ENCODE data around the gene MACROH2A2.

- TF ChIP-seq, protein P1, sequence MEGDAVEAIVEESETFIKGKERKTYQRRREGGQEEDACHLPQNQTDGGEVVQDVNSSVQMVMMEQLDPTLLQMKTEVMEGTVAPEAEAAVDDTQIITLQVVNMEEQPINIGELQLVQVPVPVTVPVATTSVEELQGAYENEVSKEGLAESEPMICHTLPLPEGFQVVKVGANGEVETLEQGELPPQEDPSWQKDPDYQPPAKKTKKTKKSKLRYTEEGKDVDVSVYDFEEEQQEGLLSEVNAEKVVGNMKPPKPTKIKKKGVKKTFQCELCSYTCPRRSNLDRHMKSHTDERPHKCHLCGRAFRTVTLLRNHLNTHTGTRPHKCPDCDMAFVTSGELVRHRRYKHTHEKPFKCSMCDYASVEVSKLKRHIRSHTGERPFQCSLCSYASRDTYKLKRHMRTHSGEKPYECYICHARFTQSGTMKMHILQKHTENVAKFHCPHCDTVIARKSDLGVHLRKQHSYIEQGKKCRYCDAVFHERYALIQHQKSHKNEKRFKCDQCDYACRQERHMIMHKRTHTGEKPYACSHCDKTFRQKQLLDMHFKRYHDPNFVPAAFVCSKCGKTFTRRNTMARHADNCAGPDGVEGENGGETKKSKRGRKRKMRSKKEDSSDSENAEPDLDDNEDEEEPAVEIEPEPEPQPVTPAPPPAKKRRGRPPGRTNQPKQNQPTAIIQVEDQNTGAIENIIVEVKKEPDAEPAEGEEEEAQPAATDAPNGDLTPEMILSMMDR (IDR thresholded peaks at IDR 0.05) = no peak
- TF ChIP-seq POLR2AphosphoS5 (IDR thresholded peaks at IDR 0.05) (no peak), POLR2A (IDR thresholded peaks at IDR 0.05; ENCODE audit: low read depth) (no peak), EP300 (IDR thresholded peaks at IDR 0.05) (no peak)
Measured at GRCh38 chr10:70119623-70120022, 67.0 kb downstream of the MACROH2A2 start.

Data from esophagus muscularis mucosa (tissue), 4 donors.